ENCODE measurements around the gene FHDC1.

DNA sequence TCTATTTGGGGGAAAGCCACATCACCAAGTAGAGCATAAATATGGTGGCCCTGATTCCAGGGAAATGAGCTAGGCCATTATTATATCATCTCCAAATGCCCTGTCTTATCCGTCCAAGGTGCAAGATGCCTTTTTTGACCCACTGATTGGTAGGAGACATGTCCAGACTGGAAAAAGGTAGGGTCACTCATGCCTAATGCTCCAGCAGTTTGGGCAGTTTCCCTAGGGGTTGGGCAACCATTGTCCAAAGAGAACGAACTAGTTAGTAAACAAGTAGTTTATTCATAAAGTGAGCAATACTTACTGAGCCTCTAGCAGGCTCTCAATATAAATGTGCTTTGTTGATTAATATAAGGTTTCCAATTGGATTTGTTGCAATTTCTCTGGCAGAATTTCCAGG lies 6.2 kb downstream of the FHDC1 start:
- TF ChIP-seq, protein P1, sequence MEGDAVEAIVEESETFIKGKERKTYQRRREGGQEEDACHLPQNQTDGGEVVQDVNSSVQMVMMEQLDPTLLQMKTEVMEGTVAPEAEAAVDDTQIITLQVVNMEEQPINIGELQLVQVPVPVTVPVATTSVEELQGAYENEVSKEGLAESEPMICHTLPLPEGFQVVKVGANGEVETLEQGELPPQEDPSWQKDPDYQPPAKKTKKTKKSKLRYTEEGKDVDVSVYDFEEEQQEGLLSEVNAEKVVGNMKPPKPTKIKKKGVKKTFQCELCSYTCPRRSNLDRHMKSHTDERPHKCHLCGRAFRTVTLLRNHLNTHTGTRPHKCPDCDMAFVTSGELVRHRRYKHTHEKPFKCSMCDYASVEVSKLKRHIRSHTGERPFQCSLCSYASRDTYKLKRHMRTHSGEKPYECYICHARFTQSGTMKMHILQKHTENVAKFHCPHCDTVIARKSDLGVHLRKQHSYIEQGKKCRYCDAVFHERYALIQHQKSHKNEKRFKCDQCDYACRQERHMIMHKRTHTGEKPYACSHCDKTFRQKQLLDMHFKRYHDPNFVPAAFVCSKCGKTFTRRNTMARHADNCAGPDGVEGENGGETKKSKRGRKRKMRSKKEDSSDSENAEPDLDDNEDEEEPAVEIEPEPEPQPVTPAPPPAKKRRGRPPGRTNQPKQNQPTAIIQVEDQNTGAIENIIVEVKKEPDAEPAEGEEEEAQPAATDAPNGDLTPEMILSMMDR (conservative IDR thresholded peaks at IDR 0.05; ENCODE audit: low read depth, low read length), result no peak
- TF ChIP-seq EZH2 (IDR thresholded peaks at IDR 0.05; ENCODE audit: low read length, unreplicated experiment) (no peak), EZH2phosphoT487 (IDR thresholded peaks at IDR 0.05; ENCODE audit: borderline replicate concordance, low read length) (no peak)
